ENCODE results near the gene LUZP2.

DNA sequence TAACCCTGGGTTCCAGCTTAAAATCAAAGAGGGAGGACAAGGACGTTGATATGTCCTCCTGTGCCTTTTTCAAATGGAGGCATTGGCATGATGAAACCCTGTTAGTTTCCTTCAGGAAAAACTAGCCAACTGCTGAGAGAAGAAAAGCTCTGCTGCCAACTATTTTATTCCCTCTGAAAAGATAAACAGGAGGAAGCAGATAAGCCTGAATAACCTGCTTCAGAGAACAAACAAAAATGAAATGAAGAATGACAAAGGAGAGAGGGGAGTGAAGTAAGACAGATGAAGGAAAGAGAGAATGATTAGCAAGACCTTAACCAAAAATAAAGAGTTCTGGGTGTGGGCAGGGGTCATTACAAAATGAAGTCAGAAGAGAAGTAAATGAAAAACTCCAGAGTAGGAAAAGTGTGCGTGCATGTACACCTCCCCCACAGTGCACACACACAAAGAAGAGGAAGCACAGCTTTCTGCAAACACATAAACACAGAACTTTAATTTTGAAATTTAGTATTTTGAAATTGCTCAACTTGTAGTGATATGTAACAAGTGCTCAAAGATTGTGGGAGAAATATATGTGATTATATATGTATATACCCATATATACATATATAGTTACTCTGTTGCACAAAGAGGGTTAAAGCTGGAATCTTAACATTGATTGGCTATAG lies 332.2 kb downstream of the LUZP2 start:
- TF ChIP-seq, protein P1, sequence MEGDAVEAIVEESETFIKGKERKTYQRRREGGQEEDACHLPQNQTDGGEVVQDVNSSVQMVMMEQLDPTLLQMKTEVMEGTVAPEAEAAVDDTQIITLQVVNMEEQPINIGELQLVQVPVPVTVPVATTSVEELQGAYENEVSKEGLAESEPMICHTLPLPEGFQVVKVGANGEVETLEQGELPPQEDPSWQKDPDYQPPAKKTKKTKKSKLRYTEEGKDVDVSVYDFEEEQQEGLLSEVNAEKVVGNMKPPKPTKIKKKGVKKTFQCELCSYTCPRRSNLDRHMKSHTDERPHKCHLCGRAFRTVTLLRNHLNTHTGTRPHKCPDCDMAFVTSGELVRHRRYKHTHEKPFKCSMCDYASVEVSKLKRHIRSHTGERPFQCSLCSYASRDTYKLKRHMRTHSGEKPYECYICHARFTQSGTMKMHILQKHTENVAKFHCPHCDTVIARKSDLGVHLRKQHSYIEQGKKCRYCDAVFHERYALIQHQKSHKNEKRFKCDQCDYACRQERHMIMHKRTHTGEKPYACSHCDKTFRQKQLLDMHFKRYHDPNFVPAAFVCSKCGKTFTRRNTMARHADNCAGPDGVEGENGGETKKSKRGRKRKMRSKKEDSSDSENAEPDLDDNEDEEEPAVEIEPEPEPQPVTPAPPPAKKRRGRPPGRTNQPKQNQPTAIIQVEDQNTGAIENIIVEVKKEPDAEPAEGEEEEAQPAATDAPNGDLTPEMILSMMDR (IDR thresholded peaks at IDR 0.05): no peak
- no peak for TF ChIP-seq POLR2AphosphoS5 (IDR thresholded peaks at IDR 0.05; ENCODE audit: insufficient read depth in 1 of 2, low read depth in 1 of 2)
